HepG2 (cell line): Measurements from ENCODE around the gene TWNK. TPM values are rescaled to one million over a fixed set of nuclear protein-coding genes. Genes with fewer than 3 reads are reported as not detected.

Experiments
- DMTF1 ChIP-seq: sonication (generic); formaldehyde crosslinking; IDR thresholded peaks from 2 replicates; pipeline ENCODE4 v1.4.0; 2020; ENCODE audit warnings: mild to moderate bottlenecking, missing genetic modification reagents
- FOXA1 ChIP-seq, 2 experiments: fragments of 450-650 bp in 1 of 2; sonication (generic) in 1 of 2; formaldehyde crosslinking in 1 of 2; IDR thresholded peaks; 2 replicates each; pipeline versions ENCODE4 v1.4.0 to v1.6.1; 2016 to 2020; ENCODE audit warnings: missing genetic modification reagents in 1 of 2
- FOXC1 ChIP-seq: sonication (generic); formaldehyde crosslinking; IDR thresholded peaks from 2 replicates; pipeline ENCODE4 v1.8.0; 2022; ENCODE audit warnings: mild to moderate bottlenecking, missing genetic modification reagents, borderline replicate concordance
- HDAC6 ChIP-seq: fragments of 200-600 bp; sonication (generic); IDR thresholded peaks from 2 replicates; pipeline ENCODE4 v1.7.0; 2017; ENCODE audit warnings: mild to moderate bottlenecking, antibody characterized with exemption, low read length, low read depth
- HINFP ChIP-seq: sonication (generic); formaldehyde crosslinking; IDR thresholded peaks from 2 replicates; pipeline ENCODE4 v1.4.0; 2020; ENCODE audit warnings: low read depth, mild to moderate bottlenecking, missing genetic modification reagents
- POLR2G ChIP-seq: fragments of 200-400 bp; formaldehyde crosslinking; IDR thresholded peaks from 2 replicates; pipeline ENCODE4 v1.6.1; 2018; ENCODE audit warnings: mild to moderate bottlenecking, low read depth, low read length, moderate library complexity
- RERE ChIP-seq: IDR thresholded peaks from 2 replicates; pipeline ENCODE4 v1.6.1; 2016; ENCODE audit warnings: low read depth, missing genetic modification reagents, missing compliant biosample characterization
- SUZ12 ChIP-seq: fragments of 150-350 bp; IDR thresholded peaks from 2 replicates; pipeline ENCODE4 v1.6.1; 2014; ENCODE audit warnings: low read depth, low read length
- TAF1 ChIP-seq: sonication (generic); formaldehyde crosslinking; IDR thresholded peaks from 2 replicates; pipeline ENCODE4 v1.4.0; 2020; ENCODE audit warnings: missing genetic modification reagents
- TERF1 ChIP-seq: sonication (generic); formaldehyde crosslinking; IDR thresholded peaks from 2 replicates; pipeline ENCODE4 v1.8.0; 2022; ENCODE audit warnings: mild to moderate bottlenecking, missing genetic modification reagents, moderate library complexity
- YEATS4 ChIP-seq: sonication (generic); formaldehyde crosslinking; IDR thresholded peaks from 2 replicates; pipeline ENCODE4 v1.4.0; 2020; ENCODE audit warnings: missing genetic modification reagents, borderline replicate concordance
- ZNF18 ChIP-seq: sonication (generic); formaldehyde crosslinking; IDR thresholded peaks from 2 replicates; pipeline ENCODE4 v1.8.0; 2022; ENCODE audit warnings: mild to moderate bottlenecking, missing genetic modification reagents; ENCODE audit not compliant: insufficient replicate concordance
- ZNF234 ChIP-seq: sonication (generic); formaldehyde crosslinking; conservative IDR thresholded peaks from 2 replicates; pipeline ENCODE4 v1.5.1; 2020; ENCODE audit warnings: mild to moderate bottlenecking, missing genetic modification reagents
- ZNF350 ChIP-seq: sonication (generic); formaldehyde crosslinking; IDR thresholded peaks from 2 replicates; pipeline ENCODE4 v1.4.0; 2020; ENCODE audit warnings: mild to moderate bottlenecking, low read depth, missing genetic modification reagents, borderline replicate concordance
- ZNF367 ChIP-seq: sonication (generic); formaldehyde crosslinking; IDR thresholded peaks from 2 replicates; pipeline ENCODE4 v1.4.0; 2020; ENCODE audit warnings: missing genetic modification reagents, borderline replicate concordance
- ZNF629 ChIP-seq: sonication (generic); formaldehyde crosslinking; conservative IDR thresholded peaks from 2 replicates; pipeline ENCODE4 v1.5.0; 2020; ENCODE audit warnings: missing genetic modification reagents
- polyA plus RNA-seq, 8 experiments: library from polyadenylated mRNA; depleted of rRNA in 3 of 8; stranded (reverse) in 7 of 8; unstranded in 1 of 8; fragments of >200 nt; fragmentation: Illumina TruSeq in 4 of 8; extraction: Trizol in 4 of 8; gene quantifications; 2 replicates each; pipeline versions ENCODE4 v1.2.1 to v1.2.3, GENCODE V29; 2011 to 2016; ENCODE audit warnings: low read depth in 4 of 8, missing spikeins in 1 of 8, mixed read lengths in 1 of 8; ENCODE audit not compliant: insufficient read depth in 1 of 8
- total RNA-seq, 5 experiments: library from RNA; depleted of rRNA; stranded (reverse); fragments of >200 nt; fragmentation: Illumina TruSeq; extraction: Trizol; gene quantifications; 2 replicates each; pipeline ENCODE4 v1.2.3, GENCODE V29; 2016; ENCODE audit warnings: low read depth in 1 of 5

The TWNK gene
- total and polyA plus RNA-seq, 2 of the 13 experiments (the other 11 are each of a cell fraction or from before 2014, with no cell fraction given) = 10.7 to 16.5 TPM

GRCh38 chr10:100998991-100999741, 11.8 kb downstream of the TWNK start (continued):
- TF ChIP-seq HDAC6 (no peak), TAF1 (CRISPR knock-in tag) (peak; percentile 64), ZNF350 (CRISPR knock-in tag) (no peak), YEATS4 (CRISPR knock-in tag) (peak; percentile 68), RERE (CRISPR knock-in tag) (no peak), ZNF234 (CRISPR knock-in tag) (no peak), ZNF367 (no peak), TERF1 (no peak), FOXA1 (IDR thresholded peaks at IDR 0.05) (no peak), FOXA1 (CRISPR knock-in tag; IDR thresholded peaks at IDR 0.05) (no peak; the same call in 1 of the 2 replicates), FOXC1 (CRISPR knock-in tag) (peak; percentile 45; the same call in 1 of the 2 replicates), ZNF18 (peak; percentile 75), SUZ12 (no peak), HINFP (CRISPR knock-in tag) (no peak), DMTF1 (CRISPR knock-in tag) (no peak), POLR2G (peak; percentile 71), ZNF629 (no peak)
